Caco-2 (cell line): ENCODE results near the gene GOLT1A. TPM values are rescaled to one million over a fixed set of nuclear protein-coding genes. Genes with fewer than 3 reads are reported as not detected.
"Not testable (repeated sequence)": the region's sequence is repeated elsewhere in the genome, so short reads cannot be mapped to it uniquely, and the experiment has no call there.

Source experiments
- BruUV-seq: library from RNA; stranded (reverse); fragments of 400-500 nt; replicated peaks from 2 replicates; lab custom pipeline; 2021; lab: Mats Ljungman, UMichigan
- CTCF ChIA-PET: fragments of 300-600 bp; sonication (Branson Sonifier 250); formaldehyde crosslinking; loops from one replicate; lab custom pipeline; 2022; ENCODE audit warnings: antibody characterized with exemption; lab: Charles Lee
- POLR2A ChIA-PET: fragments of 300-600 bp; sonication (Branson Sonifier 250); formaldehyde crosslinking; loops from one replicate; lab custom pipeline; 2022; ENCODE audit warnings: antibody characterized with exemption; lab: Charles Lee
- DNase-seq, 2 experiments: peaks; one replicate each; pipeline versions ENCODE4 v3.0.0 to v3.0.0-alpha.2; 2020 to 2022
- H3K27me3 ChIP-seq: replicated peaks from 2 replicates; pipeline ENCODE4 v1.6.0; 2011; ENCODE audit warnings: low read length; ENCODE audit not compliant: control insufficient read depth, insufficient read depth
- H3K36me3 ChIP-seq: 2 replicates; pipeline ENCODE4 v1.5.1; 2011; ENCODE audit warnings: low read length; ENCODE audit not compliant: control insufficient read depth, insufficient read depth
- H3K4me1 ChIP-seq: fragments of 250-450 bp; sonication (Bioruptor Pico); 2 replicates; pipeline ENCODE4 v1.5.1; 2020; ENCODE audit warnings: mild to moderate bottlenecking
- H3K4me3 ChIP-seq: 2 replicates; pipeline ENCODE4 v1.5.1; 2011; ENCODE audit warnings: low read depth, mild to moderate bottlenecking, control low read depth, low read length
- H3K9me3 ChIP-seq: fragments of 250-450 bp; sonication (Bioruptor Pico); 2 replicates; pipeline ENCODE4 v1.5.1; 2020; ENCODE audit warnings: mild to moderate bottlenecking, moderate library complexity
- H3K27ac Mint-ChIP-seq: one replicate; pipeline ENCODE4 v1.8.0; 2022; ENCODE audit warnings: mixed read lengths; ENCODE audit not compliant: unreplicated experiment
- H3K27me3 Mint-ChIP-seq: one replicate; pipeline ENCODE4 v1.8.0; 2022; ENCODE audit warnings: mixed read lengths; ENCODE audit not compliant: insufficient read depth, unreplicated experiment
- H3K36me3 Mint-ChIP-seq: one replicate; pipeline ENCODE4 v1.8.0; 2022; ENCODE audit warnings: mild to moderate bottlenecking, mixed read lengths; ENCODE audit not compliant: insufficient read depth, unreplicated experiment
- H3K4me1 Mint-ChIP-seq: one replicate; pipeline ENCODE4 v1.8.0; 2022; ENCODE audit warnings: low read depth, mixed read lengths; ENCODE audit not compliant: unreplicated experiment
- H3K4me3 Mint-ChIP-seq: one replicate; pipeline ENCODE4 v1.8.0; 2022; ENCODE audit warnings: mild to moderate bottlenecking, moderate library complexity, mixed read lengths; ENCODE audit not compliant: unreplicated experiment
- H3K9me3 Mint-ChIP-seq: one replicate; pipeline ENCODE4 v1.8.0; 2022; ENCODE audit warnings: mixed read lengths; ENCODE audit not compliant: unreplicated experiment
- CTCF ChIP-seq, 2 experiments: fragments of 200-600 bp in 1 of 2; IDR thresholded peaks; 1 replicate in 1 of 2; 2 replicates in 1 of 2; pipeline versions ENCODE4 v1.5.1 to v1.8.0; 2011 to 2022; ENCODE audit warnings: antibody characterized with exemption in 1 of 2, control low read depth in 1 of 2, inconsistent platforms in 1 of 2, low read depth in 1 of 2, low read length in 1 of 2, mild to moderate bottlenecking in 1 of 2, moderate library complexity in 1 of 2; ENCODE audit not compliant: insufficient read depth in 1 of 2, severe bottlenecking in 1 of 2, unreplicated experiment in 1 of 2
- intact Hi-C: fragments of 100-400 bp; cut with micrococcal nuclease; formaldehyde crosslinking; loops from one replicate; pipeline ENCODE4 v1.10.0; 2022; ENCODE audit not compliant: unreplicated experiment
- total RNA-seq: library from RNA; stranded (reverse); gene quantifications from 2 replicates; pipeline ENCODE4 v1.2.3, GENCODE V29; 2022

Gene GOLT1A
- total RNA-seq, 1 experiment from 2014 or later: 25.9 TPM

- ChIA-PET POLR2A (no interaction called here), CTCF (interaction anchor here (0.6 to 1.3 kb wide), 4 partner anchors 17 to 123 kb away, joined by 3 to 5 read pairs (median 4); partner anchors contain the start of gene GOLT1A)
- Mint-ChIP-seq H3K4me3 (no peak overlapping the region), H3K27me3 (no peaks in the 10 kb centered on the region), H3K4me1 (no peaks in the 10 kb centered on the region), H3K36me3 (no peaks in the 10 kb centered on the region), H3K9me3 (no peaks in the 10 kb centered on the region), H3K27ac (no peak overlapping the region)
- H3K4me1 ChIP-seq: no peaks in the 10 kb centered on the region
- TF ChIP-seq CTCF (IDR thresholded peaks at IDR 0.05; ENCODE audit: insufficient read depth in 1 of 2, low read depth in 1 of 2, low read length in 1 of 2, severe bottlenecking in 1 of 2, unreplicated experiment in 1 of 2): no peak
- no peaks in the 10 kb centered on the region for H3K27me3 ChIP-seq
- no peaks in the 10 kb centered on the region for H3K9me3 ChIP-seq
- no peak overlapping the region for H3K4me3 ChIP-seq
- BruUV-seq: no TSS peak
- no peaks in the 10 kb centered on the region; the same call in none of the 2 replicates for H3K36me3 ChIP-seq
- intact Hi-C loops: no loop called here
- peak in 1 of 2 experiments; percentile 11 for DNase-seq
Observed at GRCh38 chr1:204241050-204241449, 27.3 kb upstream of the GOLT1A start.

- H3K27me3 ChIP-seq: no peaks in the 10 kb centered on the region
- no peaks in the 10 kb centered on the region for H3K9me3 ChIP-seq
- H3K4me3 ChIP-seq: no peak overlapping the region
- ChIA-PET POLR2A (no interaction called here), CTCF (no interaction called here)
- intact Hi-C loops: no loop called here
- Mint-ChIP-seq H3K27me3 (no peaks in the 10 kb centered on the region), H3K4me1 (no peaks in the 10 kb centered on the region), H3K4me3 (no peak overlapping the region), H3K36me3 (no peaks in the 10 kb centered on the region), H3K9me3 (no peaks in the 10 kb centered on the region), H3K27ac (no peak overlapping the region)
- H3K36me3 ChIP-seq: no peaks in the 10 kb centered on the region; the same call in none of the 2 replicates
- TF ChIP-seq CTCF (IDR thresholded peaks at IDR 0.05; ENCODE audit: insufficient read depth in 1 of 2, low read depth in 1 of 2, low read length in 1 of 2, severe bottlenecking in 1 of 2, unreplicated experiment in 1 of 2): no peak
- no TSS peak for BruUV-seq
- DNase-seq: no peak
- no peaks in the 10 kb centered on the region for H3K4me1 ChIP-seq
Observed at GRCh38 chr1:204240233-204240632, 26.4 kb upstream of the GOLT1A start.

DNA sequence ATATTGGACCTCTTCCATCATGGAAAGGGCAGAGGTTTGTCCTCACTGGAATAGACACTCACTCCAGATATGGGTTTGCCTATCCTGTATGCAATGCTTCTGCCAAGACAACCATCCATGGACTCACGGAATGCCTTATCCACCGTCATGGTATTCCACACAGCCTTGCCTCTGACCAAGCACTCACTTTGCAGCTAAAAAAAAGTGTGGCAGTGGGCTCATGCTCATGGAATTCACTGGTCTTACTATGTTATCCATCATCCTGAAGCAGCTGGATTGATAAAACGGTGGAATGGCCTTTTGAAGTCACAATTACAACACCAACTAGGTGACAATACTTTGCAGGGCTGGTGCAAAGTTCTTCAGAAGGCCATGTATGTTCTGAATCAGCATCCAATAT is 25.6 kb upstream of the GOLT1A start:
- H3K9me3 ChIP-seq, BruUV-seq, H3K4me1 ChIP-seq, H3K4me3 Mint-ChIP-seq, H3K9me3 Mint-ChIP-seq, H3K4me1 Mint-ChIP-seq, CTCF ChIA-PET, H3K4me3 ChIP-seq, DNase-seq, H3K36me3 Mint-ChIP-seq, H3K36me3 ChIP-seq, intact Hi-C loops, H3K27me3 ChIP-seq, H3K27me3 Mint-ChIP-seq, POLR2A ChIA-PET, H3K27ac Mint-ChIP-seq: not testable (repeated sequence)

DNA sequence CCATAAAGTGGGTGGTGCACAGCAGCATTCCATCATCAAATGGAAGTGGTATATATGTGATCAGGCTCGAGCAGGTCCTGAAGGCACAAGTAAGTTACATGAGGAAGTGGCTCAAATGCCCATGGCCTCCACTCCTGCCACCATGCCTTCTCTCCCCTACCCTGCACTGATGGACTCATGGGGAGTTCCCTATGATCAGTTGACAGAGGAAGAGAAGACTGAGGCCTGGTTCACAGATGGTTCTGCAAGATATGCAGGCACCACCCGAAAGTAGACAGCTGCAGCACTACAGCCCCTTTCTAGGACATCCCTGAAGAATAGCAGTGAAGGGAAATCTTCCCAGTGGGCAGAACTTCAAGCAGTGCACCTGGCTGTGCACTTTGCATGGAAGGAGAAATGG is 24.7 kb upstream of the GOLT1A start:
- H3K4me3 ChIP-seq, H3K4me1 Mint-ChIP-seq, H3K36me3 Mint-ChIP-seq, CTCF ChIA-PET, H3K36me3 ChIP-seq, H3K4me1 ChIP-seq, intact Hi-C loops, H3K9me3 Mint-ChIP-seq, H3K4me3 Mint-ChIP-seq, POLR2A ChIA-PET, BruUV-seq, DNase-seq, H3K9me3 ChIP-seq, H3K27ac Mint-ChIP-seq, H3K27me3 Mint-ChIP-seq, H3K27me3 ChIP-seq: not testable (repeated sequence)

DNA sequence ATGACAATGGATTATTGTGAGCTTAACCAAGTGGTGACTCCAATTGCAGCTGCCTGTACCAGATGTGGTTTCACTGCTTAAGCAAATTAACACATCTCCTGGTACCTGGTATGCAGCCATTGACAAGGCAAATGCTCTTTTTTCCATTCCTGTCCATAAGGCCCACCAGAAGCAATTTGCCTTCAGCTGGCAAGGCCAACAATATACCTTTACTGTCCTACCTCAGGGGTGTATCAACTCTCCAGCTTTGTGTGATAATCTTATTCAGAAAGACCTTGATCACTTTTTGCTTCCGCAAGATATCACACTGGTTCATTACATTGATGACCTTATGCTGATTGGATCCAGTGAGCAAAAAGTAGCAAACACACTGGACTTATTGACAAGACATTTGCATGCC is 23.7 kb upstream of the GOLT1A start:
- H3K27me3 Mint-ChIP-seq, H3K4me1 Mint-ChIP-seq, H3K27ac Mint-ChIP-seq, BruUV-seq, H3K36me3 Mint-ChIP-seq, CTCF ChIA-PET, H3K9me3 ChIP-seq, H3K4me1 ChIP-seq, POLR2A ChIA-PET, intact Hi-C loops, H3K36me3 ChIP-seq, H3K27me3 ChIP-seq, H3K4me3 Mint-ChIP-seq, H3K9me3 Mint-ChIP-seq, H3K4me3 ChIP-seq, DNase-seq: not testable (repeated sequence)
